Liver (tissue), 3 donors: ENCODE results near the gene TRPC4AP.
"Not testable (repeated sequence)": the region's sequence is repeated elsewhere in the genome, so short reads cannot be mapped to it uniquely, and the experiment has no call there.

Experiments used
- ATF3 ChIP-seq: IDR thresholded peaks from 2 replicates; pipeline ENCODE4 v1.6.1; 2016; ENCODE audit warnings: antibody characterized with exemption
- EGR1 ChIP-seq, 2 donors: IDR thresholded peaks; 2 replicates each; pipeline ENCODE4 v1.6.1; 2016 to 2018; ENCODE audit warnings: antibody characterized with exemption in 2 of 2, low read depth in 2 of 2
- FOXA2 ChIP-seq: IDR thresholded peaks from 2 replicates; pipeline ENCODE4 v1.6.1; 2016; ENCODE audit warnings: antibody characterized with exemption
- GABPA ChIP-seq, 2 donors: IDR thresholded peaks in 1 of 2; conservative IDR thresholded peaks in 1 of 2; 2 replicates each; pipeline ENCODE4 v1.6.1; 2016; ENCODE audit warnings: antibody characterized with exemption in 2 of 2, mild to moderate bottlenecking in 1 of 2, moderate library complexity in 1 of 2
- JUND ChIP-seq, 2 donors: IDR thresholded peaks; 2 replicates each; pipeline ENCODE4 v1.6.1; 2016; ENCODE audit warnings: antibody characterized with exemption in 2 of 2
- RAD21 ChIP-seq, 2 donors: IDR thresholded peaks; 2 replicates each; pipeline ENCODE4 v1.6.1; 2016; ENCODE audit warnings: antibody characterized with exemption in 2 of 2, mild to moderate bottlenecking in 2 of 2
- TAF1 ChIP-seq: conservative IDR thresholded peaks from 2 replicates; pipeline ENCODE4 v1.6.1; 2016; ENCODE audit warnings: antibody characterized with exemption, mild to moderate bottlenecking
- YY1 ChIP-seq: IDR thresholded peaks from 2 replicates; pipeline ENCODE4 v1.6.1; 2016; ENCODE audit warnings: antibody characterized with exemption, mild to moderate bottlenecking
- TF ChIP-seq, protein P1 (sequence below): fragments of 150-350 bp; IDR thresholded peaks from 2 replicates; pipeline ENCODE4 v1.5.1; 2017; ENCODE audit warnings: improper control_type of control experiment, low read depth, low read length; ENCODE audit not compliant: missing input control
- TF ChIP-seq, protein P2 (sequence below): IDR thresholded peaks from 2 replicates; pipeline ENCODE4 v1.6.1; 2016; ENCODE audit warnings: antibody characterized with exemption, mild to moderate bottlenecking
- donor health status: healthy.
- donor health status: healthy.

DNA sequence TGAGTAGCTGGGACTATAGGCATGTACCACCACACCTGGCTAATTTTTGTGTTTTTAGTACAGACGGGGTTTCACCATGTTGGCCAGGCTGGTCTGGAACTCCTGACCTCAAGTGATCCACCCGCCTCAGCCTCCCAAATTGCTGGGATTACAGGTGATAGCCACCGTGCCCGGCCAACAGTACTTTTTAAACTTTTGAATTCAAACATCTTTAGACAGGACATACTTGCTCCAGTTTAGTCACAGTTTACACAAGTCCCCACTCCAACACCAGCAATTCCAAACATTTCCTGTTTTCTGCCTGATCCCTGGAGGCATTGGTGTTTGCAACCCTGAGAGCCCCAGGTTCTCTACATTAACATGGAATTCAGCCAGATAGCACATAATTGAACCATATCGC, 40.0 kb downstream of the TRPC4AP start:
- TF ChIP-seq, protein P1, sequence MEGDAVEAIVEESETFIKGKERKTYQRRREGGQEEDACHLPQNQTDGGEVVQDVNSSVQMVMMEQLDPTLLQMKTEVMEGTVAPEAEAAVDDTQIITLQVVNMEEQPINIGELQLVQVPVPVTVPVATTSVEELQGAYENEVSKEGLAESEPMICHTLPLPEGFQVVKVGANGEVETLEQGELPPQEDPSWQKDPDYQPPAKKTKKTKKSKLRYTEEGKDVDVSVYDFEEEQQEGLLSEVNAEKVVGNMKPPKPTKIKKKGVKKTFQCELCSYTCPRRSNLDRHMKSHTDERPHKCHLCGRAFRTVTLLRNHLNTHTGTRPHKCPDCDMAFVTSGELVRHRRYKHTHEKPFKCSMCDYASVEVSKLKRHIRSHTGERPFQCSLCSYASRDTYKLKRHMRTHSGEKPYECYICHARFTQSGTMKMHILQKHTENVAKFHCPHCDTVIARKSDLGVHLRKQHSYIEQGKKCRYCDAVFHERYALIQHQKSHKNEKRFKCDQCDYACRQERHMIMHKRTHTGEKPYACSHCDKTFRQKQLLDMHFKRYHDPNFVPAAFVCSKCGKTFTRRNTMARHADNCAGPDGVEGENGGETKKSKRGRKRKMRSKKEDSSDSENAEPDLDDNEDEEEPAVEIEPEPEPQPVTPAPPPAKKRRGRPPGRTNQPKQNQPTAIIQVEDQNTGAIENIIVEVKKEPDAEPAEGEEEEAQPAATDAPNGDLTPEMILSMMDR: not testable (repeated sequence)
- TF ChIP-seq, protein P2, sequence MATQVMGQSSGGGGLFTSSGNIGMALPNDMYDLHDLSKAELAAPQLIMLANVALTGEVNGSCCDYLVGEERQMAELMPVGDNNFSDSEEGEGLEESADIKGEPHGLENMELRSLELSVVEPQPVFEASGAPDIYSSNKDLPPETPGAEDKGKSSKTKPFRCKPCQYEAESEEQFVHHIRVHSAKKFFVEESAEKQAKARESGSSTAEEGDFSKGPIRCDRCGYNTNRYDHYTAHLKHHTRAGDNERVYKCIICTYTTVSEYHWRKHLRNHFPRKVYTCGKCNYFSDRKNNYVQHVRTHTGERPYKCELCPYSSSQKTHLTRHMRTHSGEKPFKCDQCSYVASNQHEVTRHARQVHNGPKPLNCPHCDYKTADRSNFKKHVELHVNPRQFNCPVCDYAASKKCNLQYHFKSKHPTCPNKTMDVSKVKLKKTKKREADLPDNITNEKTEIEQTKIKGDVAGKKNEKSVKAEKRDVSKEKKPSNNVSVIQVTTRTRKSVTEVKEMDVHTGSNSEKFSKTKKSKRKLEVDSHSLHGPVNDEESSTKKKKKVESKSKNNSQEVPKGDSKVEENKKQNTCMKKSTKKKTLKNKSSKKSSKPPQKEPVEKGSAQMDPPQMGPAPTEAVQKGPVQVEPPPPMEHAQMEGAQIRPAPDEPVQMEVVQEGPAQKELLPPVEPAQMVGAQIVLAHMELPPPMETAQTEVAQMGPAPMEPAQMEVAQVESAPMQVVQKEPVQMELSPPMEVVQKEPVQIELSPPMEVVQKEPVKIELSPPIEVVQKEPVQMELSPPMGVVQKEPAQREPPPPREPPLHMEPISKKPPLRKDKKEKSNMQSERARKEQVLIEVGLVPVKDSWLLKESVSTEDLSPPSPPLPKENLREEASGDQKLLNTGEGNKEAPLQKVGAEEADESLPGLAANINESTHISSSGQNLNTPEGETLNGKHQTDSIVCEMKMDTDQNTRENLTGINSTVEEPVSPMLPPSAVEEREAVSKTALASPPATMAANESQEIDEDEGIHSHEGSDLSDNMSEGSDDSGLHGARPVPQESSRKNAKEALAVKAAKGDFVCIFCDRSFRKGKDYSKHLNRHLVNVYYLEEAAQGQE: not testable (repeated sequence)
- not testable (repeated sequence) for TF ChIP-seq RAD21 (IDR thresholded peaks at IDR 0.05); TAF1; JUND (IDR thresholded peaks at IDR 0.05); ATF3; EGR1 (IDR thresholded peaks at IDR 0.05; ENCODE audit: low read depth in 2 of 2); YY1; GABPA (IDR thresholded peaks at IDR 0.05 in 1 of 2, conservative IDR thresholded peaks at IDR 0.05 in 1 of 2); FOXA2
